Hypothalamus (tissue), 51 donors: ENCODE measurements around the gene FBN1.

Experiments
- DNase-seq, 51 donors: peaks; one replicate each; lab custom pipeline; 2025; lab: John Stamatoyannopoulos, UW

Gene FBN1

GRCh38 chr15:48625126-48625525 lies 20.4 kb downstream of the FBN1 start:
- no peak for DNase-seq

- no peak for DNase-seq
Observed at GRCh38 chr15:48624700-48625099, 20.8 kb downstream of the FBN1 start.

DNA sequence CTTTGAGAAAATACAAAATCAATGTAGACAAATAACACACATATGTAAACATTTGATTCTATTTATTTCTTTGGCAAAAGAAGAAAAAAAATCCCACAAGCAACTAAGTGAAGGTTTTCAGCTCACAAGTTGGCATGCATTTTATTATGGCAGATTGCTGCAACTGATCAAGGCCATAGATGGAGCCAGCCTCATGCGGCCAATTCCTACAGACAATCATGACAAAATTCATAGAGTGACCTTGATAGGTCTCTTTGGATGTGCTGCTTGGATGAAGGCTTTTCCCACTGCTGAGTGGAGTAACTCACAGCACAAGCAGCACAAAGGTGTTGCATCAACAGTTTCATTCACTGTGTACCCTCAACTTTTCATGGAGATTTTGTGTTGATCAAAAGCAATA lies 22.1 kb downstream of the FBN1 start:
- no peak for DNase-seq

DNA sequence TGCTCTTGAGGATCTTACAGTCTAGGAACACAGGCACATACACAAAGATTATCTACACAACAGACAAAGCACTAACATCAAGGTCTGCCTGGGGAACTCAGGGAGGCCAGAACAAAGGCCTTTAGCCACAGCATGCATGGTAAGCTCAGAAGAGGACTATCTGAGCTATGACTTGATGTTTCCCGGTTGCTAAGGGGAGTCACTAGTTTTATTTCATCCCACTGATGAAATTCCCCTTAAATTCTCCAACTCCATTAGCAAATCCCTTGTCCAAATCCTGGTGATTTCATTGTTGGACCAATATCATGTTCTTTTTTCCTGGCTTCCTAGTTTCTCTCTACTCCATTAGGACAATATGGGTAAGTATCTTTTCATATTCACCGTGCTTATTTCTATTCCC lies 23.3 kb downstream of the FBN1 start:
- DNase-seq: no peak

GRCh38 chr15:48619446-48619845 lies 26.1 kb downstream of the FBN1 start:
- DNase-seq: no peak

GRCh38 chr15:48617619-48618018 lies 27.9 kb downstream of the FBN1 start:
- no peak for DNase-seq

DNA sequence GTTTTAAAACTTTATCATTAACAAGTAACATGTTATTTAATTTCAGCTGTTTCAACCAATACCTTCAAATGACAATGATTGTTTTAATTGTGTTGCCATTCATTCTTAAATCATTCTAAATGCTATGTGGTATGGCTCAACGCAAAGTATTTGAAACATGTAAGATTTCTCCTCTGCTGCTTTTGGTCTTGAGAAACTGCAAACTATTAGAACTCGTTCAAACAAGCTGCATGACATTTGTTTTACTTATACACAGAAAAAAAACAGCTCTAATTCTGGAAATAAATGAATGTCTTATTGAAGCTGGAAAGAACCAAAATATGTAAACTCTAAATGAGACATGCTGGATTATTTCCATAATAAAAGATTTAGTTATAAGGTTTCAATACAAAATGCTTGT lies 29.3 kb downstream of the FBN1 start:
- DNase-seq: no peak

DNA sequence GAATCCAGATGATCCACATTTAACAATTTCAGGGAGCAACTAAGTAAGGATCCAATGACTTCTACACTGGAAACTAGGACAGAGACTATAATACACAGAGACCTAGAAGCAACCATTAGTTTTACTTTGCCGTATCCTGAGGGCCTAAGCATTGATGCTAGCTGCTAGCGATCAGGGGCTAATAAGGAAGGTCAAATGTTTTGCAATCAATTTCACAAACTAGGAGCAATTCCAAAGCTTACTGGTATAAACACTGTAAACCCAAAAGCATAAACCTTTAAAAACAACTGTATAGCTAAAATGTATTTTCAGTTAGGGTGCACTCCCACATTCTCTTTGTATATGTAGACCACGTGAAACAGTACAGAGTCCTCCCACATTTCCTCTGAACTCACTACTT lies 31.5 kb downstream of the FBN1 start:
- DNase-seq: no peak

GRCh38 chr15:48609486-48609885 lies 36.0 kb downstream of the FBN1 start:
- no peak for DNase-seq

- DNase-seq: no peak
Observed at GRCh38 chr15:48607846-48608245, 37.7 kb downstream of the FBN1 start.

- DNase-seq: no peak
Observed at GRCh38 chr15:48604567-48604966, 40.9 kb downstream of the FBN1 start.

GRCh38 chr15:48603922-48604321 lies 41.6 kb downstream of the FBN1 start:
- DNase-seq: no peak

DNA sequence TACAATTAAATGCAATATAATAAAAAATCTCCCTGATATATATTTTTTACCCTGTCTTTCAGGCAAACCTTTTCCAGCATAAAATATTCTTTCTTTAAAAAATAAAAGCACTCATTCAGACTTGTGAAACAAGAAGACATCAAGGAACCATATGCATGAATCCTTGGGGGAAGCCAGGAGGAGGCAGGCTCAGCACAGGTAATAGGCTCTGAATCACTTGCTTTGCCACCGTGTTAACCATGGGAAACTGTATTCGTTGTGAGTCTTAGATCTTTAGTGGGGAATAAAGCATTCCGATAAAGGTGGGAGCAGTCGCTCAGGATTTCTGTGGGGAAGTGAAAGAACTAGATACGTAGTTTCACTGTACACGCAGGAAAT lies 42.4 kb downstream of the FBN1 start:
- no peak for DNase-seq

DNA sequence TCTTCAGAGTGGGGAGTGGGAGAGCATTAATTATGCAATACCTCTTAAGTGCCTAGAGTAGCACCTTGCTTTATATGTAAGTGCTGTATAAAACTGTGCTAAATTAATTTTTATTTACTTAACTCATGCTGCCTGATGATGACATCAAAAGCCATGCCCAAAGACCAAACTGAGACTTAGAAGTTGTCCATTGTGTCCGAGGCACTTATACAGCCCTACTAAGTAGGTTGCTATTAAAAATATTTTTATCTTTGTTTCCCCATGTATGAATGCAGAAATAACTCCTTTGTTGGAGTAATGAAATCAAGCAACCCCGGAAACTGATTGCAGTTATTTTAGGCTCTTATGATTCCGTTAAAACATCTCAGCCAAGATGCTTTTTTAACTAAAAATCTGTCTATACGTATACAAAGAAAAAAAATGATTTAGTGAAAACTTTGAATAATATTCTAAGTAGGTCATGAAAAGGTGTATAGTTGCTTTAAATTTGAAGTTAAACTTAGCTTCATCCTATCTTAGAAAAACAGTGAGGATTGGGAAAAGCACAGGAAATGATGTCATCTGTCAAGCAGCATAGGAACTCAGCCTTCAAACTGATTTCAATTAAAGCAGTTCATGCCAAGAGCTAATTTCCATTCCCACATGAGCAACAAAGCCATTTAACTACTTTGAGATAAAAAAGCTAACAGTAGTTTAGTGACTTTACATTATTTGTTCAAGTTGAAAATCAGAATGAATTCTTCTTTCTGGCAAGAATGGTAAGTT lies 43.0 kb downstream of the FBN1 start:
- DNase-seq: no peak

GRCh38 chr15:48601095-48601494 lies 44.4 kb downstream of the FBN1 start:
- DNase-seq: no peak

DNA sequence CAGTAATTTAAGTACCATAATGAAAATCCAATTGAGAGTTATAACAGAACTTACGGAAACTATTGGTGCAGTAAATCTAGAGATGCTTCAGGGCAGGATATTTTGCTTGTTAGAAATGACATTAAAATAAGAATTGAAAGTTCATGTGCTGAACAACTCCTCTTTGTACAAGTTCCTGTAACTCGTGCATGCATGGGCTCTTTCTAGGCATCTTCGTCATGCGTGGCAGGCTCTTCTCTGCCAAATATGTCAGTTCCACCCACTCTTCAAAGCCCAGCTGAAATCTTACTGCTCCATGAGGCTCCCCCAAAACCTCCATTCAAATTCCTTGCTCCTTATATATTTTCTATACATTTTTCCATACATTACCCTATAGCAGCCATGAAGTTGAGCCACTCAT lies 48.7 kb downstream of the FBN1 start:
- DNase-seq: no peak

DNA sequence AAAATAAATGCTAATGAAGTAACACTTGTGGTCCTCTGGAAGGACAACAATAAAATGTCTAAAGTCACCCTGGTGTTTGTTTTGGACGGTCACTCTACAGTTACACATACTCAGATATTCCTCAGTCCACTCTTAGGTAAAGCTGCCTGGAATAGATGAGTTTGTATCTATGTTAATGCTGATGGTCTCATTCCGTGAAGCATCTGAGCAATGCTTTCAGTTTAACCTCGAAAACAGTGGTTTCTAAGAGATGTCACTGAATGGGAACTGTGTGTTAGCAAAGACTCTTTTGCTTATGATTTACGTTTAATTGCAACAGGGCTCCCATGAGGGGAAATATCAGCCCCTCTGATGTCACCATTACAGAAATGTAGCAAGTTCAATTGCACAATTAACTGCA lies 49.1 kb downstream of the FBN1 start:
- no peak for DNase-seq

- DNase-seq: no peak
Observed at GRCh38 chr15:48595981-48596380, 49.5 kb downstream of the FBN1 start.

DNA sequence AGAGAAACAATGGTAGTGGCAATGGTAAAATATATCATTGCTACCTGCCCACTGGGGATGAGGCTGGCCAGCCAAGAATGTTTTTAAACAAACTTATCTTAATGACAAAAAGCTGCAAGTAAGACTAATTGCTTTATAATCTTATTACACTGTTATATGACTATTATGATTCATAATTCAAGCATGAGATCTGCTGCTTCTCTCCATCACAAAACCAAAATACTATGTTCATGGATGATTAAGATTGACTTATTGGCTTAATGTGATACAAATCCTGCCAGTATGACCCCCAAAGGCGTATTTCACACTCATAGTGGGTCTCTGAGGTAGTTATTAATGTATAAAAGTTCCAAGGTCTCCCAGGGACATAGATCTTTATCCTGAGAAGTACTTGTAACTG lies 52.6 kb downstream of the FBN1 start:
- no peak for DNase-seq

GRCh38 chr15:48592221-48592731 lies 53.2 kb downstream of the FBN1 start:
- no peak for DNase-seq

DNA sequence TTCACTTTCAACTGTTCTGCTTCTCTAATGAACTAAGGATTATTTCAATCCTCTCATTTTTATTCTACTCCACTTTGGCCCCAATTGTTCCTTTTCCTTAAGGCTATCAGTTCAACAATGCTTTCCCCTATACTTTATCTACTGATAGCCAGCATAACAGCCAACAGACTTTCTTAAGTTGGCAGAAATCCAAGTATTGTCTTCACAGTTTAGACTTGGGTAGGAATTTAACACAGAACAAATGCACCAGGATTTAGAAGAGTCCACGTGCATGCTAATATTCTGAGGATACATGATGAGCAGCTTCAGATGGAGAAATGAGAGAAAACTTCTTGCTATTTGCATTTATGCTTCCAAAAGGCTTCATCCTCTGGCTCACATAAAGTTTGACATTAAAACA lies 54.8 kb downstream of the FBN1 start:
- no peak for DNase-seq

- DNase-seq: no peak
Observed at GRCh38 chr15:48584812-48585563, 60.5 kb downstream of the FBN1 start.
